Keratinocyte (primary cell): ENCODE measurements around the gene NAA15. TPM values are rescaled to one million over a fixed set of nuclear protein-coding genes. Genes with fewer than 3 reads are reported as not detected.
"Not testable (repeated sequence)": the region's sequence is repeated elsewhere in the genome, so short reads cannot be mapped to it uniquely, and the experiment has no call there.

ENCODE experiments used
- DNase-seq: peaks from one replicate; pipeline ENCODE4 v3.0.0-alpha.2; 2011; ENCODE audit warnings: low read depth, missing footprints, low spot score
- FAIRE-seq: peaks from 2 replicates; lab custom pipeline; 2011; peaks lifted over from hg19 to GRCh38; lab: Jason Lieb, UNC
- H2AFZ ChIP-seq: 2 replicates; pipeline ENCODE4 v1.6.0; 2012; ENCODE audit warnings: low read length, control low read depth, inconsistent platforms; ENCODE audit not compliant: control insufficient read depth
- H3K27ac ChIP-seq: 2 replicates; pipeline ENCODE4 v1.5.1; 2011; ENCODE audit warnings: low read length; ENCODE audit not compliant: control insufficient read depth, insufficient read depth
- H3K27me3 ChIP-seq: 3 replicates; pipeline ENCODE4 v1.6.0; 2011; ENCODE audit warnings: low read length; ENCODE audit not compliant: control insufficient read depth, insufficient read depth; ENCODE audit errors: extremely low read depth
- H3K36me3 ChIP-seq, 2 experiments: 2 replicates in 1 of 2; 3 replicates in 1 of 2; pipeline ENCODE4 v1.5.1; 2011; ENCODE audit warnings: low read length in 2 of 2, mild to moderate bottlenecking in 1 of 2; ENCODE audit not compliant: control insufficient read depth in 2 of 2, insufficient read depth in 2 of 2; ENCODE audit errors: extremely low read depth in 1 of 2
- H3K4me1 ChIP-seq: 3 replicates; pipeline ENCODE4 v1.5.1; 2011; ENCODE audit warnings: low read length; ENCODE audit not compliant: control insufficient read depth, insufficient read depth; ENCODE audit errors: extremely low read depth
- H3K4me2 ChIP-seq: 3 replicates; pipeline ENCODE4 v1.6.0; 2011; ENCODE audit warnings: low read depth, low read length; ENCODE audit not compliant: control insufficient read depth, insufficient read depth; ENCODE audit errors: extremely low read depth
- H3K4me3 ChIP-seq, 3 experiments: fragments of 200-600 bp in 1 of 3; sonication (generic) in 1 of 3; 2 replicates in 2 of 3; 3 replicates in 1 of 3; pipeline ENCODE4 v1.5.1; 2011 to 2016; ENCODE audit warnings: low read length in 3 of 3, mild to moderate bottlenecking in 3 of 3, control low read depth in 2 of 3, inconsistent platforms in 1 of 3, low read depth in 1 of 3, mixed read lengths in 1 of 3, mixed run types in 1 of 3, moderate library complexity in 1 of 3; ENCODE audit not compliant: control insufficient read depth in 2 of 3, insufficient read depth in 2 of 3; ENCODE audit errors: extremely low read depth in 1 of 3
- H3K79me2 ChIP-seq: 2 replicates; pipeline ENCODE4 v1.6.0; 2012; ENCODE audit warnings: low read length; ENCODE audit not compliant: control insufficient read depth, insufficient read depth
- H3K9ac ChIP-seq: 3 replicates; pipeline ENCODE4 v1.6.0; 2011; ENCODE audit warnings: low read length; ENCODE audit not compliant: control insufficient read depth, insufficient read depth; ENCODE audit errors: extremely low read depth
- H3K9me1 ChIP-seq: 3 replicates; pipeline ENCODE4 v1.6.0; 2011; ENCODE audit warnings: low read length; ENCODE audit not compliant: control insufficient read depth, insufficient read depth; ENCODE audit errors: extremely low read depth
- H3K9me3 ChIP-seq: 2 replicates; pipeline ENCODE4 v1.5.1; 2012; ENCODE audit warnings: low read depth, low read length; ENCODE audit not compliant: control insufficient read depth
- H4K20me1 ChIP-seq: 3 replicates; pipeline ENCODE4 v1.6.0; 2011; ENCODE audit warnings: low read length; ENCODE audit not compliant: control insufficient read depth, insufficient read depth; ENCODE audit errors: extremely low read depth
- CTCF ChIP-seq, 3 experiments: IDR thresholded peaks in 1 of 3; conservative IDR thresholded peaks in 1 of 3; optimal IDR thresholded peaks in 1 of 3; 2 replicates in 2 of 3; 3 replicates in 1 of 3; pipeline versions ENCODE3 to v1.5.1; 2011; ENCODE audit warnings: low read length in 3 of 3, mild to moderate bottlenecking in 3 of 3, moderate library complexity in 2 of 3, control low read depth in 1 of 3, inconsistent platforms in 1 of 3; ENCODE audit not compliant: insufficient read depth in 2 of 3; ENCODE audit errors: extremely low read depth in 1 of 3
- EZH2 ChIP-seq: IDR thresholded peaks from one replicate; pipeline ENCODE4 v1.6.1; 2012; ENCODE audit warnings: inconsistent platforms, mild to moderate bottlenecking, low read length, moderate library complexity
- dilution Hi-C: fragments of 300-500 bp; cut with MboI; formaldehyde crosslinking; loops from one replicate; pipeline ENCODE4 v1.7.0; 2020; ENCODE audit warnings: low sequenced_read_pairs; ENCODE audit not compliant: extremely low pct_ligation_motif_present
- polyA plus RNA-seq, 5 experiments: library from polyadenylated mRNA; depleted of rRNA in 3 of 5; stranded (reverse) in 3 of 5; stranded (forward) in 1 of 5; unstranded in 1 of 5; fragments of >200 nt; gene quantifications; 1 replicate in 1 of 5; 2 replicates in 3 of 5; 3 replicates in 1 of 5; pipeline versions ENCODE4 v1.2.1 to v1.2.3, GENCODE V29; 2011 to 2012; ENCODE audit warnings: missing spikeins in 2 of 5, low read depth in 1 of 5, low replicate concordance in 1 of 5

The NAA15 gene
- polyA plus RNA-seq, 1 donor (not counting 4 experiments of a cell fraction or from before 2014, with no cell fraction given) = 37.2 TPM

- no peak for TF ChIP-seq CTCF (optimal IDR thresholded peaks at IDR 0.05 in 1 of 3, IDR thresholded peaks at IDR 0.05 in 1 of 3, conservative IDR thresholded peaks at IDR 0.05 in 1 of 3; ENCODE audit: extremely low read depth in 1 of 3, insufficient read depth in 2 of 3, low read length in 3 of 3)
- no peak for TF ChIP-seq EZH2
- Histone ChIP-seq H3K9ac (no peak overlapping the region), H3K27ac (no peak overlapping the region), H2AFZ (no peak overlapping the region), H3K27me3 (no peaks in the 10 kb centered on the region), H3K4me3 (no peak overlapping the region), H3K9me3 (no peaks in the 10 kb centered on the region), H3K4me2 (no peak overlapping the region), H3K79me2 (no peaks in the 10 kb centered on the region), H3K4me1 (peaks cover 3% of the 10 kb centered on the region), H3K36me3 (no peaks in the 10 kb centered on the region), H3K9me1 (no peaks in the 10 kb centered on the region), H4K20me1 (no peaks in the 10 kb centered on the region)
- FAIRE-seq (no peak), DNase-seq (no peak)
- dilution Hi-C loops = no loop called here
These were observed 47.6 kb upstream of the NAA15 start for GRCh38 chr4:139253713-139254112.

GRCh38 chr4:139255581-139255980, 45.7 kb upstream of the NAA15 start:
- dilution Hi-C loops, H3K27me3 ChIP-seq, H3K9ac ChIP-seq, H3K4me3 ChIP-seq, H3K4me2 ChIP-seq, H4K20me1 ChIP-seq, H3K4me1 ChIP-seq, H3K9me1 ChIP-seq, DNase-seq, FAIRE-seq, H3K27ac ChIP-seq, H3K79me2 ChIP-seq, H3K36me3 ChIP-seq, H2AFZ ChIP-seq, H3K9me3 ChIP-seq: not testable (repeated sequence)

GRCh38 chr4:139256349-139256748, 45.0 kb upstream of the NAA15 start:
- no peak overlapping the region for H3K27ac ChIP-seq
- H4K20me1 ChIP-seq = no peaks in the 10 kb centered on the region
- peaks cover 3% of the 10 kb centered on the region for H3K4me1 ChIP-seq
- dilution Hi-C loops = no loop called here
- H3K9ac ChIP-seq = no peak overlapping the region
- no peaks in the 10 kb centered on the region for H3K36me3 ChIP-seq
- no peak overlapping the region for H2AFZ ChIP-seq
- no peak for DNase-seq
- H3K27me3 ChIP-seq = no peaks in the 10 kb centered on the region
- H3K9me1 ChIP-seq = no peaks in the 10 kb centered on the region
- H3K79me2 ChIP-seq = no peaks in the 10 kb centered on the region
- FAIRE-seq = no peak
- H3K4me2 ChIP-seq = no peak overlapping the region
- no peak for TF ChIP-seq EZH2
- no peak for TF ChIP-seq CTCF (optimal IDR thresholded peaks at IDR 0.05 in 1 of 3, IDR thresholded peaks at IDR 0.05 in 1 of 3, conservative IDR thresholded peaks at IDR 0.05 in 1 of 3; ENCODE audit: extremely low read depth in 1 of 3, insufficient read depth in 2 of 3, low read length in 3 of 3)
- H3K9me3 ChIP-seq = no peaks in the 10 kb centered on the region
- H3K4me3 ChIP-seq = no peak overlapping the region
